Effector memory CD4-positive, alpha-beta T cell (primary cell): ENCODE data around the gene C17orf113.

Source experiments
- DNase-seq, 3 donors: peaks; one replicate each; pipeline ENCODE4 v3.0.0-alpha.2; 2020
- H3K27ac ChIP-seq: 2 replicates; pipeline ENCODE4 v1.7.0; 2013; ENCODE audit warnings: mild to moderate bottlenecking, low read length, moderate library complexity; ENCODE audit not compliant: insufficient read depth, poor library complexity, severe bottlenecking
- H3K27me3 ChIP-seq: replicated peaks from 2 replicates; pipeline ENCODE4 v1.7.0; 2013; ENCODE audit warnings: mild to moderate bottlenecking, low read length; ENCODE audit not compliant: insufficient read depth, control insufficient read depth, poor library complexity, severe bottlenecking
- H3K36me3 ChIP-seq: 2 replicates; pipeline ENCODE4 v1.7.0; 2013; ENCODE audit warnings: mild to moderate bottlenecking, low read length, moderate library complexity; ENCODE audit not compliant: control insufficient read depth, insufficient read depth
- H3K4me1 ChIP-seq: 2 replicates; pipeline ENCODE4 v1.7.0; 2013; ENCODE audit warnings: low read length, mild to moderate bottlenecking; ENCODE audit not compliant: control insufficient read depth, insufficient read depth, poor library complexity, severe bottlenecking
- H3K4me3 ChIP-seq: 2 replicates; pipeline ENCODE4 v1.7.0; 2013; ENCODE audit warnings: low read length, low read depth, mild to moderate bottlenecking; ENCODE audit not compliant: insufficient read depth, poor library complexity, severe bottlenecking
- H3K9me3 ChIP-seq: 2 replicates; pipeline ENCODE4 v1.7.0; 2013; ENCODE audit warnings: mild to moderate bottlenecking, low read length, moderate library complexity; ENCODE audit not compliant: control insufficient read depth

C17orf113 gene

DNA sequence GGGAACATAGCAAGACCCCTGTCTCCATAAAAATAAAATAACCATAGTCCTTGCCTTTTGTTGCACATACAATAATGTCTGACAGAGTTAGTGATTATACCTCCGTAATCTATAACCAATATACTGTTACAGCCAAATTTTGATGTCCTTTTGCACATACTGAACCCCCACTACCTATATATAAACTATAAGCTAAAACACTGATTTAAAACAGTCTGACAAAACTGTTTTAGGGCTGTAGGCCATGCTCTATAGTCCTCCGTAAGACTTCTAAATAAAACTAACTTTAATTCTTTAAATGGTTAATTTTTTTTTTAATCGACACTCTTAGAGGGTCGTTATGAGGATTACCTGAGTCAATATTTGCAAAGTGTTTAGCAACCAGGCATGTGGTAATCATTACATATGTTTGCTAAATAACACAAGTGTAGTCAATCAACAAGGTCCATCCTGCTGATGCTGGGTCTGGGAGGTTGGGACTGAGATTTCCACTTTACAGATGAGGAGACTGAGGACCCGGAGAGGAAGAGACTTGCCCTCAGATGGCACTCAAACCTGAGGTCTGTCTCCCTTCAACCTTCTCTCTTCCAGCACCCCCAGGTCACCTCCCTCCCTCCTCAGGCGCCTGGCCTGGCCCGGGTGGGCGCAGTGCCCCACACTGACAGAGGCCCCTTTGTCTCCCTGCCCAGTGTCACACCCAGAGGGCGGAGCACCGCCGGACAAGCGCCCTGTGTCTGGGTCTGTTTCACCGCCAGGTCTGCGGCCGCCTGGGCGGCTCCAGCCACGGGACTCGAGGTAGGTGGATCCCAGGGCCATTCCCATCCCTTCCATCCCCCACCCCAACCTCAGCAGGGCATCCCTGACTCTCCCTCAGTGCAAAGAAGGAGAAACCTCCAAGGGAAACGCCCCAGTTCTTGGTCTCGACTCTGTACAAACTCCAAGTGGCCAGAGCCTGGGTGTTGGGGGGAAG, 37.6 kb upstream of the C17orf113 start:
- Histone ChIP-seq H3K4me1 (no peaks in the 10 kb centered on the region), H3K27ac (no peak overlapping the region), H3K27me3 (no peaks in the 10 kb centered on the region), H3K9me3 (no peaks in the 10 kb centered on the region), H3K36me3 (no peaks in the 10 kb centered on the region), H3K4me3 (no peak overlapping the region)
- no peak for DNase-seq

DNA sequence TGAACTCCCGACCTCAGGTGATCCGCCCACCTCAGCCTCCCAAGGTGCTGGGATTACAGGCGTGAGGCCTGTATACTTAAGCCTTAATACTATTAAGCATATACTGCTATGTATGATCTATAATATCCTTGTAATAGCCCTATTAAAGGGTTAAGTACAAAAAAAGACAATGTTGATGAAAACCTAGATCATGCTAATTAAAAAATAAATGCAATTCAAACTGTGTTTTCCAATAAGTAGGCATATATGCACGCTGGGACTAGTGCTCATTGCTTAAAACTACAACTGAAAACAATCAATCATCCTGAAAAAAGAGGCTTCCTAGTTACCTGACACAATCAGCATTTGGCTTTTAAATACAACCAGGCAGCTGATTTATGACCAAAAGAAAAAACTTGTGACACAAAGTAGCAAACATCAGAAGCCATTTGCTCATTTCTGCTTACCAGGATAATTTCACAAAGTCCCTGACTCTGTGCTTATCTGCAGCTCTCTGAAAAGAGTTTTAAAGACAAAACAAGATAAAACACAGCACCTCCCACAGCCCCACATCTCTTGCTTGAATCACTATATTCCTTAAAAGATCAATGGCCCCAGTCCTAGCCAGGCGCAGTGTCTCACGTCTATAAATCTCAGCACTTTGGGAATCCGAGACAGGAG, 36.8 kb upstream of the C17orf113 start:
- Histone ChIP-seq H3K9me3 (no peaks in the 10 kb centered on the region), H3K27ac (no peak overlapping the region), H3K27me3 (no peaks in the 10 kb centered on the region), H3K4me3 (no peak overlapping the region), H3K36me3 (no peaks in the 10 kb centered on the region), H3K4me1 (no peaks in the 10 kb centered on the region)
- no peak for DNase-seq

DNA sequence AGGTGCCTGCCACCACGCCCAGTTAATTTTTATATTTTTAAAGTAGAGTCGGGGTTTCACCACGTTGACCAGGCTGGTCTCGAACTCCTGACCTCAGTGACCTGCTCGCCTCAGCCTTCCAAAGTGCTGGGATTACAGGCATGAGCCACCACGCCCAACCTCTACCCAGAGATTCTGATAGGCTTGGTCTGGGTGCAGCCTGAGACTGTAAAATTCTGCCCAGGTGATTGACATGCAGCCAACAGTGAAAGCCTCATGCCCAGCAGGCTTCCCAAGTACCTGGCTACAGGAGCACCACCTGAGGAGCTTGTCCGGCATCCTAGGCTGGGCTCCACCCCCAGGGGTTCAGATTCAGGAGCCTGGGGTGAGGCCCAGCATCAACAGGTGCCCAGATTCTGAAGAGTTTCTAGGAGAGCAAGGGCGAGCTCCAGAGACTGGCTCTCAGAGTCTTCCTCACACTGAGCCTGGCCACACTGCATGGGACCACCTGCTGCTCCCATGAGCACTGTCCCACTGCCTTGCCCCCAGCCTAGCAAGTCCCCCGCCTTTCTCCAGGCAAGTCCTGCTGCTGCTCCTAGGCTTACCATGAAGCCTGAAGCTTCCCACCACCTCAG, 31.2 kb upstream of the C17orf113 start:
- Histone ChIP-seq H3K4me1 (no peaks in the 10 kb centered on the region), H3K36me3 (no peaks in the 10 kb centered on the region), H3K27me3 (no peaks in the 10 kb centered on the region), H3K9me3 (no peaks in the 10 kb centered on the region), H3K4me3 (no peak overlapping the region), H3K27ac (no peak overlapping the region)
- no peak for DNase-seq

DNA sequence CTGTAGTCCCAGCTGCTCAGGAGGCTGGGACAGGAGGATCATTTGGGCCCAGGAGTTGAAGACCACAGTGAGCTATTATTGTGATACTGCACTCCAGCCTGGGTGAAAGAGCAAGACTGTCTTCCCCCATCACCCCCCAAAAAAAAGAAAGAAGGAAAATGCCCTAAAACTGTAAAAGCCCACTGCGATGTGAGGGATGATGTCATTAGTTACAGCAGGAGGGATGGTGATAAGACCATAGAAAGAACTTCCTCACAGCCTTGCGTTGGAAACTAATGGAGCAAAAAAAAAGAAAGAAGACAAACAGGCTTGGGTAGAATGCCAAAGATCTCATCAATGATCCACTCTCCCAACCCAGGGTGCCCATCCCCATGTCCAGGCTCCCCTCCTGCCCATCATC, 29.1 kb upstream of the C17orf113 start:
- H3K27me3 ChIP-seq = no peaks in the 10 kb centered on the region
- no peaks in the 10 kb centered on the region for H3K4me1 ChIP-seq
- DNase-seq = no peak
- no peaks in the 10 kb centered on the region for H3K36me3 ChIP-seq
- no peak overlapping the region for H3K4me3 ChIP-seq
- no peaks in the 10 kb centered on the region for H3K9me3 ChIP-seq
- H3K27ac ChIP-seq = no peak overlapping the region

DNA sequence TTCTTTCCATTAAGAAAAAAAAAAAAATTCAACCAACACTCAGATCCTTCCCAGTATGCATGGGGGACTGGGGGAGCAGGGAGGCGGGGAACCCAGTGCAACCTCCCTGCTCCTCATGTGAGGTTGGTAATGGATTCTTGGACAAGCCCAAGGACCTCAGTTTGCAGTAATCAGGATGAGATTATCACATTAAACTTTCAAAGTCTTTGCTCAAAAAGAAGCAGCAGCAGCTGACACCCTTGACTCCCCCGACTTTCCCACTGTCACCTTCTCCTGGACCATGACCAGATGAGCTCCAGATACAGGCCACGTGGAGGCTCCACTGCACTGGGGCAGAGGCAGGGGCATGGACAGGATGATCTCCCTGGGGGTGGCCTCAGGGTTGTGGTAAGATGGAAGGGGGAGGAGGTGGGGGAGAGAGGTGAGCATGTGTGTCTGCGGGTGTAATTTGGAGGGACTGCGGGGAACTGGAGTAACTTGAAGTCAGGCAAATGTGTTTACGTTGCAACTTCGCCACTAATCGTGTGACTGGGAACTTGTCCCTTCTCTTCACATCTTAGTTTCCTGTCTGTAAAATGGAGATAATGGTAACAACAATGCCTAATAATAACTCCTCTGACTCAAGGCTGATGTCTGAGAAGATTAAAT, 28.1 kb upstream of the C17orf113 start:
- no peaks in the 10 kb centered on the region for H3K27me3 ChIP-seq
- H3K27ac ChIP-seq = no peak overlapping the region
- no peaks in the 10 kb centered on the region for H3K36me3 ChIP-seq
- no peaks in the 10 kb centered on the region for H3K4me1 ChIP-seq
- H3K9me3 ChIP-seq = no peaks in the 10 kb centered on the region
- no peak for DNase-seq
- H3K4me3 ChIP-seq = no peak overlapping the region

DNA sequence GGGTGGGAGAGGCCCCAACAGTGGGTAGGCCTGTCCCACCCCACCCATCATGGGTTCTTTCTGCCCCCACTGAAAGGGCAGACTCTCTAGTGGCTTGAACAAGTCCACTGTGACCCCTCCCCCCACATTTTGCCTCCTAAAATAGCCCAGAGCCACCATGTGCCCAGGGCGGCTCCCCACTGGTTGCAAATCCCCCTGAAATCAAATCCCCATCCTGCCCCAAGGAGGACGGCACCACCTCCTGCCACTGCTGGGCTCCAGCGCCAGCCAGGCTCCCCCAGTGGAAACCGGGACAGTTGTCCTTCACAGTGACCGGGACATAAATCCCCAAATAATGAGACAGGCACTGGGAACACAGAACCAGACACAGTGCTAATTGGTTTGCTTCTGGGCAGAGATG, 27.4 kb upstream of the C17orf113 start:
- Histone ChIP-seq H3K4me1 (peaks cover under 1% of the 10 kb centered on the region), H3K27ac (no peak overlapping the region), H3K4me3 (no peak overlapping the region), H3K27me3 (peaks cover 2% of the 10 kb centered on the region), H3K36me3 (no peaks in the 10 kb centered on the region), H3K9me3 (no peaks in the 10 kb centered on the region)
- no peak for DNase-seq

DNA sequence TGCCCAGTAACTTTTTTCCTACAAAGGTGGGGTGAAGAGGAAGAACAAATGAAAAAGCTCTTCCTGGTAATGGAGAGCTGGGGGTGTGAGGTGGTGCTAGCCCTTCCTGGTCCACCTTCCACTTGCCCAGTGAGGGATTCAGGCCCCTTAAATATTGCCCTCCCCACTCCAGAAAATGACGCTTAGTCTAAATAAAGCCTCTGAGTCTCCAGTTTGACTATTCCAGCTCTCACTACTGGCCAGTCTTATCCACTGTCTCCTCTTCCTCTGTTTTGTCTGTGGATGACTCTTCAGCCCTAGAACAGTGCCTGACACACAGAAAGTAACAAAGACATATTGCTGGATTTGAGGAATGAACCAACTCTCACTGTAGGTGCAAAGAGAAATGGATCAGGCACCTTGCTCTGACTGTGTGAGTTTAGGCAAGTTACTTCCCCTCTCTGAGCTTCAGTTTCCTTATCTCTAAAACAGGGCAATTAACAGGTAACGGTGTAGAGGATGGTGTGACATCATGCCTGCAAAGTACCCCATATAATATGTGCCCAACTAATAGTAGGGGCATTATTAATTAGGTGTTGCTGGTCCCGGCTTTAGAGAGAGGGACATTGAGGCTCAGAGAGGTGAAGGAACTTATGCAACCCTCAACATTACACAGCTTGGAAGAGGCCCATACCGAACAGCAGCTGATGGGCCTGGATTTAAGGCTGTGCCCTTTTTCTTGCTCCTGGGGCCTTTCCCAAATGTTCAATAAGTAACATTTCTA, 26.6 kb upstream of the C17orf113 start:
- peaks cover 8% of the 10 kb centered on the region for H3K4me1 ChIP-seq
- DNase-seq = no peak
- no peak overlapping the region for H3K4me3 ChIP-seq

DNA sequence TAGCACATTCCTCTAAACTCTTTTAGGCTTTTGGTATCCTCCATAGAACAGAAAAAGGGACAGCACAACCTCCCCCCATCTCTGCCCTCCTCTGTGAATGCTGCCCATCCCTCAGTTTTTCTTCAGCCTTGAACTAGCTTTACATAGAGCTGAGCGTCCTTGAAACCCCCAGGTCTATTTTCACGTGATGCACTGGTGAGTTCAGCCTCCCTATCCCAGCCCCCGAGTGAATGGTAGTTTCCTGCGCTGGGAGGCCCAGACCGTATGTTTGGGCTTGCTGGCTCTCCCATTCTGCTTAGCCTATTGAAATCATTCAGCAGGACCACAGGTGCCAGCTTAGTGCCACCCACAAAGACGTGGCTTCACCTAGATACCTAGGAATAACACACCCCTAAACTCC, 25.4 kb upstream of the C17orf113 start:
- no peaks in the 10 kb centered on the region for H3K9me3 ChIP-seq
- H3K4me3 ChIP-seq = no peak overlapping the region
- H3K36me3 ChIP-seq = no peaks in the 10 kb centered on the region
- peaks cover 11% of the 10 kb centered on the region for H3K4me1 ChIP-seq
- H3K27me3 ChIP-seq = peaks cover 18% of the 10 kb centered on the region
- H3K27ac ChIP-seq = no peak overlapping the region
- no peak for DNase-seq

More for the DNA sequence above, 26.6 kb upstream of the C17orf113 start:
- Histone ChIP-seq H3K36me3 (no peaks in the 10 kb centered on the region), H3K9me3 (no peaks in the 10 kb centered on the region), H3K27ac (no peak overlapping the region), H3K27me3 (peaks cover 10% of the 10 kb centered on the region)
